ENCODE measurements around the gene RGS6. TPM values are rescaled to one million over a fixed set of nuclear protein-coding genes. Genes with fewer than 3 reads are reported as not detected.

The RGS6 gene
- total RNA-seq, 2 experiments from 2014 or later = not detected

DNA sequence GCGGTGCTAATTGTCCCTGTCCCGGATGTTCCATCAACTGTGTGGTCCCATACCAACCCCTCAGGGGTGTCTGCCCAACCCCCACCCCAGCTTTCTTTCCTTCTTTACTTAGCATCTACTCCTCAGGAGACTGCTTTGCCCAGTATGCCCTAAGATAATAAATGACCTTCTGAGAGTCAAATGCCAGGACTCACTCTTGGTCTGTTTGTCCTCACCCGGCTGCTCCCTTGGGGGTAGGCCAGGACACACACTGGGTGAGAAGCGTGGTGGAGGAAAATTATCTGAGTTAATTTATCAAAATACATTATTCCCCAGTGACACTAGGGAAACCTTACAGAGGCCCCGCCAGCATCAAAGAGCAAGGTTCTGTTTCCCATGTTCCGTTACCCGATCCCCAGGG is 457.0 kb downstream of the RGS6 start:
- H2AFZ ChIP-seq (ENCODE audit: low read length) = no peak overlapping the region
- CTCF ChIA-PET (ENCODE audit: unreplicated experiment) = no interaction called here
- no peak for TF ChIP-seq EZH2phosphoT487 (IDR thresholded peaks at IDR 0.05; ENCODE audit: borderline replicate concordance, low read depth, low read length)
- TF ChIP-seq, protein P1, sequence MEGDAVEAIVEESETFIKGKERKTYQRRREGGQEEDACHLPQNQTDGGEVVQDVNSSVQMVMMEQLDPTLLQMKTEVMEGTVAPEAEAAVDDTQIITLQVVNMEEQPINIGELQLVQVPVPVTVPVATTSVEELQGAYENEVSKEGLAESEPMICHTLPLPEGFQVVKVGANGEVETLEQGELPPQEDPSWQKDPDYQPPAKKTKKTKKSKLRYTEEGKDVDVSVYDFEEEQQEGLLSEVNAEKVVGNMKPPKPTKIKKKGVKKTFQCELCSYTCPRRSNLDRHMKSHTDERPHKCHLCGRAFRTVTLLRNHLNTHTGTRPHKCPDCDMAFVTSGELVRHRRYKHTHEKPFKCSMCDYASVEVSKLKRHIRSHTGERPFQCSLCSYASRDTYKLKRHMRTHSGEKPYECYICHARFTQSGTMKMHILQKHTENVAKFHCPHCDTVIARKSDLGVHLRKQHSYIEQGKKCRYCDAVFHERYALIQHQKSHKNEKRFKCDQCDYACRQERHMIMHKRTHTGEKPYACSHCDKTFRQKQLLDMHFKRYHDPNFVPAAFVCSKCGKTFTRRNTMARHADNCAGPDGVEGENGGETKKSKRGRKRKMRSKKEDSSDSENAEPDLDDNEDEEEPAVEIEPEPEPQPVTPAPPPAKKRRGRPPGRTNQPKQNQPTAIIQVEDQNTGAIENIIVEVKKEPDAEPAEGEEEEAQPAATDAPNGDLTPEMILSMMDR (conservative IDR thresholded peaks at IDR 0.05; ENCODE audit: low read length) = no peak
- POLR2A ChIA-PET = interaction anchor here (1.0 kb wide), 1 partner anchor 16 kb away, joined by 3 read pairs; no protein-coding TSS in a partner anchor
- H3K4me2 ChIP-seq (ENCODE audit: low read length) = no peak overlapping the region
- no peaks in the 10 kb centered on the region for H3K4me1 ChIP-seq (ENCODE audit: insufficient read depth, low read length, poor library complexity, severe bottlenecking)
- H3K9me2 ChIP-seq (ENCODE audit: insufficient read depth, low read length) = no peaks in the 10 kb centered on the region
- no peaks in the 10 kb centered on the region for H3K36me3 ChIP-seq (ENCODE audit: insufficient read depth, low read length)
- no peak overlapping the region for H3K27ac ChIP-seq (ENCODE audit: low read depth, low read length, poor library complexity, severe bottlenecking)
- intact Hi-C loops (cut with micrococcal nuclease; ENCODE audit: unreplicated experiment) = no loop called here
- BruUV-seq (replicated peaks) = no TSS peak
- DNase-seq (ENCODE audit: low spot score) = no peak
- H3K4me3 ChIP-seq (ENCODE audit: low read depth, low read length, poor library complexity, severe bottlenecking) = no peak overlapping the region
- no peaks in the 10 kb centered on the region for H4K20me1 ChIP-seq (ENCODE audit: insufficient read depth, low read length)
- H3K79me2 ChIP-seq (ENCODE audit: insufficient read depth, low read depth, low read length) = no peaks in the 10 kb centered on the region
- H3K9me3 ChIP-seq (ENCODE audit: low read length) = no peaks in the 10 kb centered on the region

DNA sequence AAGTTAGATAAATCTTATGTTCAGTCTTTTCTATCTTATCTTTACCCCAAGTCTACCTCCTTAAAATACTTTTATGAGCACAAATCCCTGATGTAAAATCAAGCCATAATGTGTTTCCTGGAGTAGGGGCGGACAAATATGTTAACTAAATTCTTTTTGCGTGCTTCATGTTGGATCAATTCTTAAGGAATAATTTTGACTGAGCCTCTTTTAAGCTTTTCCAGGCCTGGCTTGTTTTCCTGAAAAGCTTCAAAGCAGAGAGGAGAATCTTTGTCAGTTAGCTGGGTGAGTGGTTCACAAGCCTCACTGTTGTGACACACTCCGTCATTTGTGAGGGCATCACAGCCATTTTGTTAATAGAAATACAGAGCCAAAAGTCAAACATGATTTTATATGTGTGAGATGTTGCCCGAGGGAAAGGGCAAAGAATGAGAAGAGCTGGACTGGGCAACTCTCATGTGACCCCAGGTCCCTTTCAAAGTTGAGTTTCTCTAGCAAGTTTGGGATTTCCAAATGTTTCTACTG is 468.9 kb downstream of the RGS6 start:
- no peaks in the 10 kb centered on the region for H3K9me2 ChIP-seq (ENCODE audit: insufficient read depth, low read length)
- no TSS peak for BruUV-seq (replicated peaks)
- H3K36me3 ChIP-seq (ENCODE audit: insufficient read depth, low read length) = no peaks in the 10 kb centered on the region
- no peaks in the 10 kb centered on the region for H4K20me1 ChIP-seq (ENCODE audit: insufficient read depth, low read length)
- H3K4me3 ChIP-seq (ENCODE audit: low read depth, low read length, poor library complexity, severe bottlenecking) = no peak overlapping the region
- no peaks in the 10 kb centered on the region for H3K79me2 ChIP-seq (ENCODE audit: insufficient read depth, low read depth, low read length)
- intact Hi-C loops (cut with micrococcal nuclease; ENCODE audit: unreplicated experiment) = no loop called here
- ChIA-PET CTCF (ENCODE audit: unreplicated experiment) (no interaction called here), POLR2A (no interaction called here)
- no peak for DNase-seq (ENCODE audit: low spot score)
- no peak for TF ChIP-seq EZH2phosphoT487 (IDR thresholded peaks at IDR 0.05; ENCODE audit: borderline replicate concordance, low read depth, low read length)
- TF ChIP-seq, protein P1 (conservative IDR thresholded peaks at IDR 0.05; ENCODE audit: low read length) = no peak
- H3K27ac ChIP-seq (ENCODE audit: low read depth, low read length, poor library complexity, severe bottlenecking) = no peak overlapping the region
- no peak overlapping the region for H2AFZ ChIP-seq (ENCODE audit: low read length)
- no peaks in the 10 kb centered on the region for H3K9me3 ChIP-seq (ENCODE audit: low read length)
- no peak overlapping the region for H3K4me2 ChIP-seq (ENCODE audit: low read length)
- H3K4me1 ChIP-seq (ENCODE audit: insufficient read depth, low read length, poor library complexity, severe bottlenecking) = no peaks in the 10 kb centered on the region

DNA sequence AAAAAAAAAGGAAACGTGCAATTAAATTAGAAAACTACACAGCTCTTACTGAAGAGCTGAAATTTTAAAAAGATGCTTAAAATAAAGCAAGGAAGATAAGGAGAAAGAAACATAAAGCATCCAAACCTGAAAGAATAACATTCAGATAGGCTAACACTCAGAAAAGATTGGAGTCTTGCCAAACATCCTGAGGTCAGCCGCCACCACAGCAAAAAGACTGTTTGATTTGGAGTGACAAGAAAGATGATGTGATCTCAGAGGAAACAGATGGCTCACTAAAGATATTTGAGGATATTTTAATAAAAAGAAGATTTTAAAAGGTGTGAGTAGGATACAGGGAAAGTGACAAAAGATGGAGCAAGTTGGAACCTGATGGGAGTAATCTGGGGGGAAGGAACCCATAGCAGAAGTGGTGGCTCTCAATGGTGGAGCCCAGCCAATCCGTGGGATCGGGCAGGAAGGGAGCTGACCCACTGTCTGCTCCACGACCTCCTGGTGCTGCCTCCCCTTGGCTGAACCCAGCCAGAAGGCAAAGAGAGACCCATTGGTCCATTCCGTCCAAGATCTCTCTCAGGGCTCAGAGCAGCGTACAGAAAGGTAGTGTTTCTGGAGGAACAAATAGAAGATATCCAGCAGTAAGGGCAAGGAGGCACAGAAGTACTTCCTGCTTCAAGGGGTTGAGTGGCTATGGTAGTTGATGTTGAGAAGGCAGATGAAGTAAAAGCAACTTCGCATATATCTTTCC is 469.6 kb downstream of the RGS6 start:
- ChIA-PET CTCF (ENCODE audit: unreplicated experiment) (no interaction called here), POLR2A (no interaction called here)
- H3K36me3 ChIP-seq (ENCODE audit: insufficient read depth, low read length) = no peaks in the 10 kb centered on the region

More for the DNA sequence above, 469.6 kb downstream of the RGS6 start:
- Histone ChIP-seq H3K4me3 (ENCODE audit: low read depth, low read length, poor library complexity, severe bottlenecking) (no peak overlapping the region), H3K9me2 (ENCODE audit: insufficient read depth, low read length) (no peaks in the 10 kb centered on the region), H3K4me1 (ENCODE audit: insufficient read depth, low read length, poor library complexity, severe bottlenecking) (no peaks in the 10 kb centered on the region), H3K79me2 (ENCODE audit: insufficient read depth, low read depth, low read length) (no peaks in the 10 kb centered on the region), H2AFZ (ENCODE audit: low read length) (no peak overlapping the region), H3K27ac (ENCODE audit: low read depth, low read length, poor library complexity, severe bottlenecking) (no peak overlapping the region), H3K9me3 (ENCODE audit: low read length) (no peaks in the 10 kb centered on the region), H3K4me2 (ENCODE audit: low read length) (no peak overlapping the region), H4K20me1 (ENCODE audit: insufficient read depth, low read length) (no peaks in the 10 kb centered on the region)
- intact Hi-C loops (cut with micrococcal nuclease; ENCODE audit: unreplicated experiment) = no loop called here
- BruUV-seq (replicated peaks) = no TSS peak
- no peak for DNase-seq (ENCODE audit: low spot score)
- no peak for TF ChIP-seq EZH2phosphoT487 (IDR thresholded peaks at IDR 0.05; ENCODE audit: borderline replicate concordance, low read depth, low read length)
- TF ChIP-seq, protein P1 (conservative IDR thresholded peaks at IDR 0.05; ENCODE audit: low read length) = no peak

Measured in OCI-LY7 (cell line).